Stimulated activated CD8-positive, alpha-beta memory T cell treated with anti-CD3 and anti-CD28 coated beads, Interleukin-4, amount 100 ng/mL, for 48 hours (primary cell): ENCODE measurements around the gene CCDC201.
"Not testable (repeated sequence)": the region's sequence is repeated elsewhere in the genome, so short reads cannot be mapped to it uniquely, and the experiment has no call there.

Source experiments
- DNase-seq: peaks from one replicate; pipeline ENCODE4 v3.0.0-alpha.2; 2020

CCDC201 gene

DNA sequence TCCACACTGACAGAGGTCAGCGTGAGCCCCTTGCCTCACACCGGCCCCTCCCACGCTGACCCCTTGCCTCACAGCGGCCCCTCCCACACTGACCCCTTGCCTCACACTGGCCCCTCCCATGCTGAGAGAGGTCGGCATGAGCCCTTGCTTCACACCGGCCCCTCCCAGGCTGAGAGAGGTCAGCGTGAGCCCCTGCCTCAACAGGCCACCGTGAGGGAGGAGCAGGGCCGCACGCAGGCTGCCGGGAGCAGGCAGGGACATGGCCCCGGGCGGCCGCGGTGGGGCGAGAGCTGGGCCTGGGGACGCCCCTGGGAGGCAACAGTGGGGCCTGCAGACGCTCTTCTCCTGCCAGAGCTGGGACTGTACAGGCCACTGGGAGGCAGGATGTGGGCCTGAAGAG, 59.1 kb downstream of the CCDC201 start:
- not testable (repeated sequence) for DNase-seq

DNA sequence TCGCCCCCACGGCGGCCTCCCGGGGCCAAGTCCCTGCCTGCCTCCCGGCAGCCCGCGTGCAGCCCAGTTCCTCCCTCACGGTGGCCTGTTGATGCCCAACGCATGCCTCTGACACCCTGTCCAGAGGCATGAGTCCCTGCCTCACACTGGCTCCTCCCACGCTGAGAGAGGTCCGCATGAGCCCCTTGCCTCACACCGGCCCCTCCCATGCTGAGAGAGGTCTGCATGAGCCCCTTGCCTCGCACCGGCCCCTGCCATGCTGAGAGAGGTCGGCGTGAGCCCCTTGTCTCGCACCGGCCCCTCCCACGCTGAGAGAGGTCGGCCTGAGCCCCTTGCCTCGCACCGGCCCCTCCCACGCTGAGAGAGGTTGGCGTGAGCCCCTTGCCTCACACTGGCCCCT, 59.9 kb downstream of the CCDC201 start:
- DNase-seq, result no peak

DNA sequence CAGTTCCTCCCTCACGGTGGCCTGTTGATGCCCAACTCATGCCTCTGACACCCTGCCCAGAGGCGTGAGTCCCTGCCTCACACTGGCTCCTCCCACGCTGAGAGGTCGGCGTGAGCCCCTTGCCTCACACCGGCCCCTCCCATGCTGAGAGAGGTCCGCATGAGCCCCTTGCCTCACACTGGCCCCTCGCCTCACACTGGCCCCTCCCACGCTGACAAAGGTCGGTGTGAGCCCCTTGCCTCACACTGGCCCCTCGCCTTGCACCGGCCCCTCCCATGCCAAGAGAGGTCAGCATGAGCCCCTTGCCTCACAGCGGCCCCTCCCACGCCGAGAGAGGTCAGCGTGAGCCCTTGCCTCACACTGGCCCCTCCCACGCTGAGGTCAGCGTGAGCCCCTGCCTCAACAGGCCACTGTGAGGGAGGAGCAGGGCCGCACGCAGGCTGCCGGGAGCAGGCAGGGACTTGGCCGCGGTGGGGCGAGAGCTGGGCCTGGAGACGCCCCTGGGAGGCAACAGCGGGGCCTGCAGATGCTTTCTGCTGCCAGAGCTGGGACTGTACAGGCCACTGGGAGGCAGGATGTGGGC, 61.1 kb downstream of the CCDC201 start:
- DNase-seq, result not testable (repeated sequence)

DNA sequence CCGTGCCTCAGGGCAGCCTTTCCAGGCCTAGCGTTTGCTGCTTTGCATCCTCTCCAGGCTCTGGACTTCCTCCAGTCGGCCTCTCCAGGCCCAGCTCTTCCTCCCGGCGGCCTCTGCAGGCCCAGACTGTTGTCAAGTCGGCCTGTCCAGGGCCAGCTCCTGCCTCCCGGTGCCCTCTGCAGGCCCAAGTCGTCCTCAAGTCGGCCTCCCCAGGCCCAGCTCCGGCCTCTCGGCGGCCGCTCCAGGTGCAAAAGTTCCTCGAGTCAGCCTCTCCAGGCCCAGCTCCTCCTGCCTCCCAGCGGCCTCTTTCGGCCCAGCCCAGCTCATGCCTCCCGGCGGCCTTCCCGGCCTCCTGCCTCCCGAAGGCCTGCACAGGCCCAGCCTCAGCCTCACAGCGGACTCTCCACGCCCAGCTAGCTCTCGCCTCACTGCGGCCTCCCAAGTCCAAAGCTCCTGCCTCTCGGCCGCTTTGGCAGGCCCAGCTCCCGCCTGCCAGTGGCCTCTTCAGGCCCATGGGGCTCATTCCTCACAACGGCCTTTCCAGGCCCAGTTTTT, 62.4 kb downstream of the CCDC201 start:
- not testable (repeated sequence) for DNase-seq
